Skeletal muscle tissue (tissue), 4 donors: ENCODE data around the gene KATNIP. TPM values are rescaled to one million over a fixed set of nuclear protein-coding genes. Genes with fewer than 3 reads are reported as not detected.
A peak's percentile ranks its signal among the peaks of the same experiment; 100 is the strongest.

ENCODE experiments used
- H3K27ac ChIP-seq: one replicate; pipeline ENCODE4 v1.7.0; 2013; ENCODE audit warnings: mild to moderate bottlenecking, low read depth, low read length, inconsistent platforms
- H3K27me3 ChIP-seq, 3 donors: one replicate each; pipeline ENCODE4 v1.7.0; 2013; ENCODE audit warnings: low read length in 3 of 3; ENCODE audit not compliant: control insufficient read depth in 3 of 3, insufficient read depth in 3 of 3
- H3K36me3 ChIP-seq, 3 donors: one replicate each; pipeline ENCODE4 v1.7.0; 2013; ENCODE audit warnings: low read length in 3 of 3; ENCODE audit not compliant: control insufficient read depth in 3 of 3, insufficient read depth in 3 of 3
- H3K4me1 ChIP-seq, 3 donors: one replicate each; pipeline ENCODE4 v1.7.0; 2013; ENCODE audit warnings: low read length in 3 of 3, mild to moderate bottlenecking in 3 of 3; ENCODE audit not compliant: control insufficient read depth in 3 of 3, insufficient read depth in 3 of 3
- H3K4me3 ChIP-seq, 3 donors: one replicate each; pipeline ENCODE4 v1.7.0; 2013; ENCODE audit warnings: low read length in 3 of 3
- H3K9ac ChIP-seq, 3 donors: one replicate each; pipeline ENCODE4 v1.7.0; 2013; ENCODE audit warnings: low read length in 3 of 3, mild to moderate bottlenecking in 3 of 3, moderate library complexity in 2 of 3, low read depth in 1 of 3
- H3K9me3 ChIP-seq, 3 donors: one replicate each; pipeline ENCODE4 v1.7.0; 2013; ENCODE audit warnings: low read length in 3 of 3; ENCODE audit not compliant: control insufficient read depth in 3 of 3
- total RNA-seq: library from RNA; depleted of rRNA; stranded (reverse); fragments of >200 nt; gene quantifications from one replicate; pipeline ENCODE4 v1.2.3, GENCODE V29; 2014
- donor health status: Osteomylitis.

KATNIP gene
- total RNA-seq, 1 donor from 2014 or later = 7.8 TPM

DNA sequence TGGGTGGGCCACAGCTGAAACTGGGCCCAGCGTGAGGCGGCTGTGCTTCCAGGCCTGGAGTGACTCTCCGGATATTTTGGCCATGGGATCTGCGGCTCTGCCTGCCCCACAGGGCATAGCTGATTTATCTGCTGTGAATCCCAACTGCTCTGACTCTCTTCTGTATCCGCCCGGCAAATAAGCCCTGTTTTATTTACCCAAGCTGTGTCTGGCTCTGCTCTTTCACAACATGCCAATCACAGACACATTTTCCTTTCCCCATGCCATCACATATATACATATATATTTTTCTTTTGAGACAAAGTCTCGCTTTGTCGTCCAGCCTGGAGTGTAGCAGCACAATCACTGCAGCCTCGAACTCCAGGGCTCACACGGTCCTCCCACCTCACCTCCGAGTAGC, 33.6 kb upstream of the KATNIP start:
- peaks cover 9 to 28% (median 16%) of the 10 kb centered on the region in 3 donors for H3K36me3 ChIP-seq

DNA sequence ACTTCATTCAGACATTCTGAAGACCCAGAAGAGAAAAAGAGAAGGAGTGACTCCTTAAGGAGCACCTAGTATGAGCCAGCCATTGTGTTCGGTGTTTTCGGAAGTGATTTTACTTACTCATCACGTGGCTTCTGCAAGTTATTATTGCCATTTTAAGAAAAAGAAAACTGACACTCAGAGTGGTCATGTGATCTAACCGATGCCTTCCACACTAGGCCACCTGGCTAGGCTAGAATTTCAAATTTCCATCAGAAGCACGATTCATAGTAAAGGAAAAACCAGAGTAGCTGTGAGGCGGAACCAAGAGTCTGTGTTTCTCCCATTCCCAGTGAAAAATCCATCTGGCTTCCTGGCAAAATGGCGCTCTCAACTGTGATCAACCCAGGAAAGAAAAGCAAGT, 32.3 kb upstream of the KATNIP start:
- Histone ChIP-seq H3K36me3 (peaks cover 5 to 22% (median 16%) of the 10 kb centered on the region in 3 donors), H3K9ac (peak overlapping the region in 1 of 3 donors; percentile 63), H3K27me3 (no peaks in the 10 kb centered on the region), H3K27ac (peak overlapping the region; percentile 77), H3K4me3 (peak overlapping the region in 1 of 3 donors; percentile 10), H3K9me3 (no peaks in the 10 kb centered on the region), H3K4me1 (peaks cover 52 to 72% (median 64%) of the 10 kb centered on the region in 3 donors)

More for the DNA sequence above, 33.6 kb upstream of the KATNIP start:
- peaks cover 45 to 73% (median 68%) of the 10 kb centered on the region in 3 donors for H3K4me1 ChIP-seq
- H3K4me3 ChIP-seq = no peak overlapping the region
- H3K9ac ChIP-seq = peak overlapping the region in 2 of 3 donors; percentile 43 to 63
- H3K27ac ChIP-seq = peak overlapping the region; percentile 77
- no peaks in the 10 kb centered on the region for H3K27me3 ChIP-seq
- no peaks in the 10 kb centered on the region for H3K9me3 ChIP-seq

DNA sequence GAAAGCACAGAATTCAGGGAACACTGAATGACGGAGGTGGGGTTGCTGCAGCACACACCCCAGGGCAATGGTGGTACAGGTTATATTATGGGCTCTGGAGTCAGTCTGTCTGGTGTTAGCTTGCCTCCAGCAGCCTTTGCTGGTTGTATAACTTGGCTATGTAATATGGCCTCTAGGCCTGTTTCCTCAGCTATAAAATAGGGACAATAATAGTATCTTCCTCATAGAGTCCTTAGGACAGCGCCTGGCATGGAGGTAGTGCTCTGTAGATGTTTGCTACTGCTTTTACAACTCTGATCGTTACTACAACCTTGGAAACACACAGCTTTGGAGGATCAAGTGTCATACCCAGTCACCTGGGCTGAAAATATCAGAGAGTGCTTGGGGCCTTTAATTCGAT, 31.7 kb upstream of the KATNIP start:
- Histone ChIP-seq H3K27ac (peak overlapping the region; percentile 77), H3K27me3 (no peaks in the 10 kb centered on the region), H3K36me3 (peaks cover 5 to 18% (median 14%) of the 10 kb centered on the region in 3 donors), H3K4me1 (peaks cover 58 to 75% (median 68%) of the 10 kb centered on the region in 3 donors), H3K9ac (no peak overlapping the region), H3K9me3 (no peaks in the 10 kb centered on the region), H3K4me3 (peak overlapping the region in 1 of 3 donors; percentile 10)

GRCh38 chr16:27520982-27521673, 28.8 kb upstream of the KATNIP start:
- Histone ChIP-seq H3K4me1 (peaks cover 56 to 66% (median 64%) of the 10 kb centered on the region in 3 donors), H3K4me3 (peak overlapping the region; percentile 38 to 49 (median 47)), H3K27me3 (no peaks in the 10 kb centered on the region), H3K9me3 (no peaks in the 10 kb centered on the region), H3K36me3 (peaks cover 17 to 35% (median 21%) of the 10 kb centered on the region in 3 donors), H3K27ac (peak overlapping the region; percentile 96), H3K9ac (peak overlapping the region; percentile 76 to 85 (median 83))

- H3K9me3 ChIP-seq = no peaks in the 10 kb centered on the region
- H3K9ac ChIP-seq = peak overlapping the region; percentile 62 to 75 (median 63)
- peaks cover 15 to 38% (median 22%) of the 10 kb centered on the region in 3 donors for H3K36me3 ChIP-seq
- peaks cover 54 to 59% (median 59%) of the 10 kb centered on the region in 3 donors for H3K4me1 ChIP-seq
- peak overlapping the region; percentile 96 for H3K27ac ChIP-seq
- H3K27me3 ChIP-seq = no peaks in the 10 kb centered on the region
- H3K4me3 ChIP-seq = peak overlapping the region in 1 of 3 donors; percentile 42
These were observed 27.7 kb upstream of the KATNIP start for GRCh38 chr16:27522173-27522707.

GRCh38 chr16:27526180-27526579, 23.8 kb upstream of the KATNIP start:
- H3K9ac ChIP-seq = peak overlapping the region in 1 of 3 donors; percentile 20
- peaks cover 23 to 59% (median 39%) of the 10 kb centered on the region in 3 donors for H3K36me3 ChIP-seq
- H3K27me3 ChIP-seq = no peaks in the 10 kb centered on the region
- H3K4me3 ChIP-seq = no peak overlapping the region
- H3K9me3 ChIP-seq = no peaks in the 10 kb centered on the region
- peak overlapping the region; percentile 36 for H3K27ac ChIP-seq
- H3K4me1 ChIP-seq = peaks cover 55 to 56% (median 56%) of the 10 kb centered on the region in 3 donors

DNA sequence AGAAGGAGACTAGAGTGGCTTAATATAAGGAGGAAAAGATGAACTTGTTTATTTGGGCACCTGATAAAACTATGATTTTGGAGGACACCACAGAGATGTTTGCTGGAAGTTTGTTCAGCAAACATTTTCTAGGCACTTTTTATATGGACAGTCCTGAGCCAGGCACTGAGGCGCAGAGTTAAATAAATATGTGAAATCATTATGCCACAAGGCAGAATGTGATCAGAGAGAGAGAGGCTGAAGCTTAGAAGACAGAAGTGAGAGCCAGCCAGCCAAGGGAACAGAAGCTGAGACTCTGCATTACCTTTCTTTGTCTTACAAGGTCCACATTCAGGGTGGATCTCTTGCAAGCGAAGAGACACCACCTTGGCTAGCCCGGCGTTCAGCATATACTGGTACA, 21.6 kb upstream of the KATNIP start:
- peak overlapping the region in 1 of 3 donors; percentile 55 for H3K9ac ChIP-seq
- no peak overlapping the region for H3K4me3 ChIP-seq
- no peaks in the 10 kb centered on the region for H3K27me3 ChIP-seq
- H3K36me3 ChIP-seq = peaks cover 33 to 77% (median 44%) of the 10 kb centered on the region in 3 donors
- H3K27ac ChIP-seq = peak overlapping the region; percentile 92
- peaks cover 53 to 59% (median 58%) of the 10 kb centered on the region in 3 donors for H3K4me1 ChIP-seq
- no peaks in the 10 kb centered on the region for H3K9me3 ChIP-seq

GRCh38 chr16:27529962-27530361, 20.0 kb upstream of the KATNIP start:
- peak overlapping the region in 1 of 3 donors; percentile 17 for H3K4me3 ChIP-seq
- no peaks in the 10 kb centered on the region for H3K27me3 ChIP-seq
- H3K9me3 ChIP-seq = no peaks in the 10 kb centered on the region
- H3K27ac ChIP-seq = peak overlapping the region; percentile 92
- peak overlapping the region in 2 of 3 donors; percentile 48 to 77 for H3K9ac ChIP-seq
- H3K4me1 ChIP-seq = peaks cover 51 to 54% (median 53%) of the 10 kb centered on the region in 3 donors
- H3K36me3 ChIP-seq = peaks cover 40 to 78% (median 47%) of the 10 kb centered on the region in 3 donors

GRCh38 chr16:27531186-27531585, 18.8 kb upstream of the KATNIP start:
- Histone ChIP-seq H3K9me3 (no peaks in the 10 kb centered on the region), H3K27ac (peak overlapping the region; percentile 92), H3K36me3 (peaks cover 45 to 76% (median 48%) of the 10 kb centered on the region in 3 donors), H3K4me1 (peaks cover 47 to 50% (median 48%) of the 10 kb centered on the region in 3 donors), H3K4me3 (peak overlapping the region in 1 of 3 donors; percentile 29), H3K9ac (peak overlapping the region in 1 of 3 donors; percentile 63), H3K27me3 (no peaks in the 10 kb centered on the region)
